Activated B cell treated with CpG ODN at 0.5 μM for 24 hours (primary cell): ENCODE data around the gene INTU. TPM values are rescaled to one million over a fixed set of nuclear protein-coding genes. Genes with fewer than 3 reads are reported as not detected.

Experiments
- ATAC-seq: fragments of 200-7000 bp; cut with Tn5 transposase; one replicate; pipeline ENCODE4 v1.10.0; 2021; ENCODE audit warnings: low read depth, mild to moderate bottlenecking, moderate library complexity
- CTCF ChIA-PET: fragments of 350-600 bp; sonication (Branson Sonifier 250); formaldehyde crosslinking; loops from one replicate; lab custom pipeline; 2021; ENCODE audit warnings: antibody characterized with exemption; lab: Charles Lee
- POLR2A ChIA-PET: fragments of 350-600 bp; sonication (Branson Sonifier 250); formaldehyde crosslinking; loops from one replicate; lab custom pipeline; 2021; ENCODE audit warnings: antibody characterized with exemption; lab: Charles Lee
- DNase-seq: peaks from one replicate; pipeline ENCODE4 v3.0.0; 2022
- H3K27ac Mint-ChIP-seq: one replicate; pipeline ENCODE4 v1.8.0; 2020; ENCODE audit warnings: mixed read lengths
- H3K27me3 Mint-ChIP-seq: one replicate; pipeline ENCODE4 v1.8.0; 2021; ENCODE audit warnings: mixed read lengths
- H3K36me3 Mint-ChIP-seq: one replicate; pipeline ENCODE4 v1.8.0; 2021; ENCODE audit warnings: low read depth, mixed read lengths
- H3K4me1 Mint-ChIP-seq: one replicate; pipeline ENCODE4 v1.8.0; 2021; ENCODE audit warnings: mixed read lengths
- H3K4me3 Mint-ChIP-seq: one replicate; pipeline ENCODE4 v1.8.0; 2020; ENCODE audit warnings: mild to moderate bottlenecking, mixed read lengths
- H3K9me3 Mint-ChIP-seq: one replicate; pipeline ENCODE4 v1.8.0; 2020; ENCODE audit warnings: mixed read lengths
- CTCF ChIP-seq: fragments of 200-600 bp; IDR thresholded peaks from one replicate; pipeline ENCODE4 v1.8.0; 2022; ENCODE audit warnings: antibody characterized with exemption, mild to moderate bottlenecking
- intact Hi-C: fragments of 100-400 bp; cut with micrococcal nuclease; formaldehyde crosslinking; loops from one replicate; pipeline ENCODE4 v1.15.1; 2024
- total RNA-seq: library from RNA; stranded (reverse); gene quantifications from 2 replicates; pipeline ENCODE4 v1.2.3, GENCODE V29; 2022

INTU gene
- total RNA-seq, 1 donor from 2014 or later: 0.02 TPM

- no peak overlapping the region for H3K4me3 Mint-ChIP-seq
- H3K9me3 Mint-ChIP-seq: no peaks in the 10 kb centered on the region
- no peak for TF ChIP-seq CTCF
- H3K27me3 Mint-ChIP-seq: no peaks in the 10 kb centered on the region
- no peak for DNase-seq
- POLR2A ChIA-PET: no interaction called here
- intact Hi-C loops: no loop called here
- ATAC-seq: no peak
- CTCF ChIA-PET: no interaction called here
- H3K27ac Mint-ChIP-seq: no peak overlapping the region
- no peaks in the 10 kb centered on the region for H3K4me1 Mint-ChIP-seq
- no peaks in the 10 kb centered on the region for H3K36me3 Mint-ChIP-seq
Measured at GRCh38 chr4:127708985-127709384, 76.2 kb downstream of the INTU start.

GRCh38 chr4:127709456-127709855 lies 76.7 kb downstream of the INTU start:
- ATAC-seq (no peak), DNase-seq (no peak)
- intact Hi-C loops: no loop called here
- H3K27me3 Mint-ChIP-seq: no peaks in the 10 kb centered on the region
- no peak for TF ChIP-seq CTCF
- ChIA-PET POLR2A (no interaction called here), CTCF (no interaction called here)
- no peak overlapping the region for H3K4me3 Mint-ChIP-seq
- no peak overlapping the region for H3K27ac Mint-ChIP-seq
- no peaks in the 10 kb centered on the region for H3K4me1 Mint-ChIP-seq
- no peaks in the 10 kb centered on the region for H3K36me3 Mint-ChIP-seq
- no peaks in the 10 kb centered on the region for H3K9me3 Mint-ChIP-seq

- H3K27me3 Mint-ChIP-seq: no peaks in the 10 kb centered on the region
- CTCF ChIA-PET: no interaction called here
- POLR2A ChIA-PET: no interaction called here
- H3K4me1 Mint-ChIP-seq: no peaks in the 10 kb centered on the region
- ATAC-seq: no peak
- H3K9me3 Mint-ChIP-seq: no peaks in the 10 kb centered on the region
- intact Hi-C loops: no loop called here
- DNase-seq: no peak
- H3K4me3 Mint-ChIP-seq: no peak within 1 kb of the TSS
- H3K27ac Mint-ChIP-seq: no peak within 1 kb of the TSS
- no peak for TF ChIP-seq CTCF
- no peaks in the 10 kb centered on the region for H3K36me3 Mint-ChIP-seq
Measured at GRCh38 chr4:127730142-127730913, 97.6 kb downstream of the INTU start, which contains the start of gene SLC25A31. TSS of gene SLC25A31 (plus strand) at chr4:127730400. CDS start at chr4:127730546, 146 bp downstream.

GRCh38 chr4:127731406-127731805 lies 98.6 kb downstream of the INTU start:
- no peak overlapping the region for H3K27ac Mint-ChIP-seq
- DNase-seq (no peak), ATAC-seq (no peak)
- H3K4me1 Mint-ChIP-seq: no peaks in the 10 kb centered on the region
- H3K36me3 Mint-ChIP-seq: no peaks in the 10 kb centered on the region
- H3K4me3 Mint-ChIP-seq: no peak overlapping the region
- TF ChIP-seq CTCF: no peak
- no peaks in the 10 kb centered on the region for H3K27me3 Mint-ChIP-seq
- ChIA-PET CTCF (no interaction called here), POLR2A (no interaction called here)
- intact Hi-C loops: no loop called here
- H3K9me3 Mint-ChIP-seq: no peaks in the 10 kb centered on the region

- no peak for ATAC-seq
- no peaks in the 10 kb centered on the region for H3K27me3 Mint-ChIP-seq
Measured at GRCh38 chr4:127732623-127733328, 100.0 kb downstream of the INTU start.

More at GRCh38 chr4:127732623-127733328, 100.0 kb downstream of the INTU start:
- H3K36me3 Mint-ChIP-seq: no peaks in the 10 kb centered on the region
- ChIA-PET CTCF (interaction anchor here (1.3 to 1.5 kb wide), 2 partner anchors 126 to 129 kb away, joined by 3 to 7 read pairs; no protein-coding TSS in a partner anchor), POLR2A (no interaction called here)
- no peaks in the 10 kb centered on the region for H3K9me3 Mint-ChIP-seq
- no peak for TF ChIP-seq CTCF
- H3K4me3 Mint-ChIP-seq: no peak overlapping the region
- intact Hi-C loops: loop anchor here (1.0 kb wide), 1 partner anchor 127 kb away; no protein-coding TSS in a partner anchor
- no peak overlapping the region for H3K27ac Mint-ChIP-seq
- no peak for DNase-seq
- no peaks in the 10 kb centered on the region for H3K4me1 Mint-ChIP-seq
